Measurements from ENCODE around the gene KCNQ2. TPM values are rescaled to one million over a fixed set of nuclear protein-coding genes. Genes with fewer than 3 reads are reported as not detected.

The KCNQ2 gene
- total and polyA plus RNA-seq, 3 donors from 2014 or later, result 36.2 to 60.9 (median 49.2) TPM

- no peak for DNase-seq
- Histone ChIP-seq H3K27me3 (no peaks in the 10 kb centered on the region), H3K4me1 (no peaks in the 10 kb centered on the region), H3K27ac (no peak overlapping the region), H3K9me3 (no peaks in the 10 kb centered on the region), H3K4me3 (no peak overlapping the region), H3K36me3 (ENCODE audit: low read depth, missing control alignments) (no peaks in the 10 kb centered on the region)
- no peak for TF ChIP-seq POLR2A (IDR thresholded peaks at IDR 0.05)
- TF ChIP-seq CTCF (IDR thresholded peaks at IDR 0.05), result no peak
- intact Hi-C loops (cut with DNase I; ENCODE audit: low total_unique reads), result no loop called here
- 79 to 80% methylated on average over 25 to 29 of the region's 29 CpGs for WGBS, 2 donors
Observed at GRCh38 chr20:63421094-63421692, 51.3 kb downstream of the KCNQ2 start.

GRCh38 chr20:63420359-63421093 is 51.9 kb downstream of the KCNQ2 start:
- DNase-seq, result no peak
- WGBS, 2 donors, result 88 to 92% methylated on average over 33 to 34 of the region's 34 CpGs
- no peaks in the 10 kb centered on the region for H3K27me3 ChIP-seq
- no peaks in the 10 kb centered on the region for H3K4me1 ChIP-seq
- no peaks in the 10 kb centered on the region for H3K9me3 ChIP-seq
- intact Hi-C loops (cut with DNase I; ENCODE audit: low total_unique reads), result no loop called here
- TF ChIP-seq CTCF (IDR thresholded peaks at IDR 0.05), result no peak
- TF ChIP-seq POLR2A (IDR thresholded peaks at IDR 0.05), result no peak
- H3K36me3 ChIP-seq (ENCODE audit: low read depth, missing control alignments), result no peaks in the 10 kb centered on the region
- no peak overlapping the region for H3K4me3 ChIP-seq
- H3K27ac ChIP-seq, result no peak overlapping the region

GRCh38 chr20:63419299-63419698 is 53.2 kb downstream of the KCNQ2 start:
- 81 to 87% methylated on average over 10 to 24 of the region's 24 CpGs for WGBS, 2 donors
- Histone ChIP-seq H3K27ac (no peak overlapping the region), H3K4me3 (no peak overlapping the region), H3K27me3 (no peaks in the 10 kb centered on the region), H3K9me3 (no peaks in the 10 kb centered on the region), H3K4me1 (no peaks in the 10 kb centered on the region), H3K36me3 (ENCODE audit: low read depth, missing control alignments) (no peaks in the 10 kb centered on the region)
- no peak for DNase-seq
- TF ChIP-seq POLR2A (IDR thresholded peaks at IDR 0.05), result no peak
- no peak for TF ChIP-seq CTCF (IDR thresholded peaks at IDR 0.05)
- intact Hi-C loops (cut with DNase I; ENCODE audit: low total_unique reads), result no loop called here

GRCh38 chr20:63418617-63419016 is 53.8 kb downstream of the KCNQ2 start:
- intact Hi-C loops (cut with DNase I; ENCODE audit: low total_unique reads), result no loop called here
- 72% methylated on average over 16 of the region's 16 CpGs; no CpG with 5 or more reads in 1 of the 2 donors for WGBS, 2 donors
- H3K9me3 ChIP-seq, result no peaks in the 10 kb centered on the region
- no peaks in the 10 kb centered on the region for H3K27me3 ChIP-seq
- no peak overlapping the region for H3K4me3 ChIP-seq
- no peak overlapping the region for H3K27ac ChIP-seq
- TF ChIP-seq CTCF (IDR thresholded peaks at IDR 0.05), result no peak
- H3K36me3 ChIP-seq (ENCODE audit: low read depth, missing control alignments), result no peaks in the 10 kb centered on the region
- H3K4me1 ChIP-seq, result no peaks in the 10 kb centered on the region
- no peak for DNase-seq

GRCh38 chr20:63417738-63418120 is 54.7 kb downstream of the KCNQ2 start:
- no peak overlapping the region for H3K4me3 ChIP-seq
- intact Hi-C loops (cut with DNase I; ENCODE audit: low total_unique reads), result no loop called here
- 52 to 65% methylated on average over 5 to 20 of the region's 23 CpGs for WGBS, 2 donors
- no peak for DNase-seq
- no peaks in the 10 kb centered on the region for H3K9me3 ChIP-seq
- no peaks in the 10 kb centered on the region for H3K27me3 ChIP-seq
- H3K4me1 ChIP-seq, result no peaks in the 10 kb centered on the region
- TF ChIP-seq POLR2A (IDR thresholded peaks at IDR 0.05), result no peak
- no peak overlapping the region for H3K27ac ChIP-seq
- H3K36me3 ChIP-seq (ENCODE audit: low read depth, missing control alignments), result no peaks in the 10 kb centered on the region

All from testis (tissue), 3 donors.